ENCODE measurements around the gene MGLL. TPM values are rescaled to one million over a fixed set of nuclear protein-coding genes. Genes with fewer than 3 reads are reported as not detected.
A peak's percentile ranks its signal among the peaks of the same experiment; 100 is the strongest.

MGLL gene
- total RNA-seq, 1 experiment from 2014 or later: 42.4 TPM

DNA sequence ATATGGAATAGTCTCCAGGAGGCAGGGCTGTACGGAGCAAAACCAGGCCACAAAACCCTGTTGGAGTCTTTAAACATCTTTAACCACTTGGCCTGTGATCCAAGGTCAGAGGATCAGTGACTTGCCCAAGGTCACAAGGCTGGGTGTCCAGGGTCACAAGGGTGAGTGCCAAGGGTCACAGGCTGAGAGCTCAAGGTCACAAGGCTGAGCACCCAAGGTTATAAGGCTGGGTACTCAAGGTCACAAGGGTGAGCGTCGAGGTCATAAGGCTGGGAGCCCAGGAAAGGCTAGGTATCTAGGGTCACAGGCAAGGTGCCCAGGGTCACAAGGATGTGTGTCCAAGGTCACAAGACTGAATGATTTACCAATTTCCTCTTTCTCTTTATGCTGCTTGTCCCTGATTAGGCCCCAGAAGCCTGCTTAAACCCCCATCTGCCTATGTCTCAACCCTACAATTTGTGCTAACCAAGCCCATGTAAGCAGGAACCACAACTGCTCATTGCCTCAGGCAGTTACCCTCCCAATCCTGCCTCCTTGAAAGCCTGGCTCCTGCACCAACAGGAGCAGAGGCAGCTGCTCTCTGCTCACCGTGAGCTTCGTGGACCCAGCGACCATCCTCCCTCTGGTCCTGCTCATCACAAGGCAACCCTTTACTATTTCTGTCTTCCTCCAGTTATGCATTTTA lies 51.5 kb downstream of the MGLL start:
- Mint-ChIP-seq H3K27me3 (ENCODE audit: unreplicated experiment) (no peaks in the 10 kb centered on the region), H3K27ac (ENCODE audit: unreplicated experiment) (no peak overlapping the region), H3K4me1 (ENCODE audit: low read depth, unreplicated experiment) (peaks cover 53% of the 10 kb centered on the region), H3K36me3 (ENCODE audit: insufficient read depth, unreplicated experiment) (peaks cover 10% of the 10 kb centered on the region), H3K4me3 (ENCODE audit: low read depth, unreplicated experiment) (no peak overlapping the region), H3K9me3 (ENCODE audit: low read depth, unreplicated experiment) (no peaks in the 10 kb centered on the region)
- no peak for DNase-seq
- no TSS peak for BruUV-seq (replicated peaks)
- CTCF ChIA-PET: interaction anchor here (1.5 kb wide), 1 partner anchor 80 kb away, joined by 3 read pairs; no protein-coding TSS in a partner anchor
- intact Hi-C loops (cut with micrococcal nuclease; ENCODE audit: unreplicated experiment): no loop called here
- TF ChIP-seq, protein P1, sequence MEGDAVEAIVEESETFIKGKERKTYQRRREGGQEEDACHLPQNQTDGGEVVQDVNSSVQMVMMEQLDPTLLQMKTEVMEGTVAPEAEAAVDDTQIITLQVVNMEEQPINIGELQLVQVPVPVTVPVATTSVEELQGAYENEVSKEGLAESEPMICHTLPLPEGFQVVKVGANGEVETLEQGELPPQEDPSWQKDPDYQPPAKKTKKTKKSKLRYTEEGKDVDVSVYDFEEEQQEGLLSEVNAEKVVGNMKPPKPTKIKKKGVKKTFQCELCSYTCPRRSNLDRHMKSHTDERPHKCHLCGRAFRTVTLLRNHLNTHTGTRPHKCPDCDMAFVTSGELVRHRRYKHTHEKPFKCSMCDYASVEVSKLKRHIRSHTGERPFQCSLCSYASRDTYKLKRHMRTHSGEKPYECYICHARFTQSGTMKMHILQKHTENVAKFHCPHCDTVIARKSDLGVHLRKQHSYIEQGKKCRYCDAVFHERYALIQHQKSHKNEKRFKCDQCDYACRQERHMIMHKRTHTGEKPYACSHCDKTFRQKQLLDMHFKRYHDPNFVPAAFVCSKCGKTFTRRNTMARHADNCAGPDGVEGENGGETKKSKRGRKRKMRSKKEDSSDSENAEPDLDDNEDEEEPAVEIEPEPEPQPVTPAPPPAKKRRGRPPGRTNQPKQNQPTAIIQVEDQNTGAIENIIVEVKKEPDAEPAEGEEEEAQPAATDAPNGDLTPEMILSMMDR (IDR thresholded peaks at IDR 0.05; ENCODE audit: unreplicated experiment): no peak

GRCh38 chr3:127769284-127770081 lies 52.8 kb downstream of the MGLL start:
- H3K4me3 Mint-ChIP-seq (ENCODE audit: low read depth, unreplicated experiment): no peak overlapping the region
- peak overlapping the region; percentile 5 for H3K27ac Mint-ChIP-seq (ENCODE audit: unreplicated experiment)
- intact Hi-C loops (cut with micrococcal nuclease; ENCODE audit: unreplicated experiment): loop anchor here (5.0 kb wide), 1 partner anchor 77 kb away; no protein-coding TSS in a partner anchor
- peaks cover 48% of the 10 kb centered on the region for H3K4me1 Mint-ChIP-seq (ENCODE audit: low read depth, unreplicated experiment)
- TF ChIP-seq, protein P1 (IDR thresholded peaks at IDR 0.05; ENCODE audit: unreplicated experiment): no peak
- H3K36me3 Mint-ChIP-seq (ENCODE audit: insufficient read depth, unreplicated experiment): peaks cover 10% of the 10 kb centered on the region
- H3K9me3 Mint-ChIP-seq (ENCODE audit: low read depth, unreplicated experiment): no peaks in the 10 kb centered on the region
- no peak for DNase-seq
- no peaks in the 10 kb centered on the region for H3K27me3 Mint-ChIP-seq (ENCODE audit: unreplicated experiment)
- CTCF ChIA-PET: interaction anchor here (0.7 to 1.5 kb wide), 4 partner anchors 9 to 625 kb away, joined by 3 to 4 read pairs (median 3); no protein-coding TSS in a partner anchor
- BruUV-seq (replicated peaks): no TSS peak

GRCh38 chr3:127768346-127769008 lies 53.8 kb downstream of the MGLL start:
- TF ChIP-seq, protein P1 (IDR thresholded peaks at IDR 0.05; ENCODE audit: unreplicated experiment): no peak
- DNase-seq: peak; percentile 67
- Mint-ChIP-seq H3K9me3 (ENCODE audit: low read depth, unreplicated experiment) (no peaks in the 10 kb centered on the region), H3K4me1 (ENCODE audit: low read depth, unreplicated experiment) (peaks cover 48% of the 10 kb centered on the region), H3K36me3 (ENCODE audit: insufficient read depth, unreplicated experiment) (peaks cover 10% of the 10 kb centered on the region), H3K4me3 (ENCODE audit: low read depth, unreplicated experiment) (peak overlapping the region; percentile 27), H3K27me3 (ENCODE audit: unreplicated experiment) (no peaks in the 10 kb centered on the region), H3K27ac (ENCODE audit: unreplicated experiment) (peak overlapping the region; percentile 83)
- CTCF ChIA-PET: interaction anchor here (0.5 to 1.7 kb wide), 9 partner anchors 8 to 1861 kb away, joined by 3 to 7 read pairs (median 4); no protein-coding TSS in a partner anchor
- intact Hi-C loops (cut with micrococcal nuclease; ENCODE audit: unreplicated experiment): loop anchor here (1.0 to 5.0 kb wide), 2 partner anchors 52 to 76 kb away; no protein-coding TSS in a partner anchor
- BruUV-seq (replicated peaks): no TSS peak

DNA sequence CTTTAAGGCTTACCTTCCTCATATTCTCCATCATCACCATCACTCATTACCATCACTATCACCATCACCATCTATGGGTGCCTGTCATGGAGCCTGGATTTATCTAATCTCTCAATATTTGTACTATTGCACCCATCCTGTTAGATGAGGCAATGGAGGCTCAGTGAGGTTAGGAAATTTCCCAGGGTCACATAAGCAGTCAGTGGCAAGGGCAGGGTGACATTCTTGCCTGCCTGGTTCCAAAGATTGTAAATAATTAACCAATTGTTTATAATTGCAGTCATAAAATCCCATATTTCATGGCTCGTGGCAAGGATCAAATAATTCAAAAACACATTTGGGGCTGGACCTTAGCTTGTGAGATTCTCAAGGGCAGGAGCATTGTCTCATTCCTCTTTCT lies 55.2 kb downstream of the MGLL start:
- intact Hi-C loops (cut with micrococcal nuclease; ENCODE audit: unreplicated experiment): loop anchor here (1.0 to 5.0 kb wide), 3 partner anchors 19 to 75 kb away; no protein-coding TSS in a partner anchor

More for the DNA sequence above, 55.2 kb downstream of the MGLL start:
- peak; percentile 38 for DNase-seq
- BruUV-seq (replicated peaks): no TSS peak
- H3K36me3 Mint-ChIP-seq (ENCODE audit: insufficient read depth, unreplicated experiment): peaks cover 10% of the 10 kb centered on the region
- no peaks in the 10 kb centered on the region for H3K9me3 Mint-ChIP-seq (ENCODE audit: low read depth, unreplicated experiment)
- no peak overlapping the region for H3K27ac Mint-ChIP-seq (ENCODE audit: unreplicated experiment)
- H3K4me1 Mint-ChIP-seq (ENCODE audit: low read depth, unreplicated experiment): peaks cover 48% of the 10 kb centered on the region
- H3K4me3 Mint-ChIP-seq (ENCODE audit: low read depth, unreplicated experiment): no peak overlapping the region
- H3K27me3 Mint-ChIP-seq (ENCODE audit: unreplicated experiment): no peaks in the 10 kb centered on the region
- CTCF ChIA-PET: interaction anchor here (1.3 to 1.7 kb wide), 4 partner anchors 16 to 22 kb away, joined by 4 to 7 read pairs (median 6); no protein-coding TSS in a partner anchor
- TF ChIP-seq, protein P1 (IDR thresholded peaks at IDR 0.05; ENCODE audit: unreplicated experiment): no peak
